GM12878 (cell line): ENCODE results near the gene ALG12. TPM values are rescaled to one million over a fixed set of nuclear protein-coding genes. Genes with fewer than 3 reads are reported as not detected.

Experiments
- BCLAF1 ChIP-seq: fragments of 450-650 bp; IDR thresholded peaks from 2 replicates; pipeline ENCODE4 v1.6.1; 2017; ENCODE audit warnings: antibody characterized with exemption, mild to moderate bottlenecking, moderate library complexity
- CEBPZ ChIP-seq: fragments of 150-350 bp; IDR thresholded peaks from 2 replicates; pipeline ENCODE4 v1.6.1; 2016; ENCODE audit warnings: low read depth, low read length
- EZH2 ChIP-seq: IDR thresholded peaks from 2 replicates; pipeline ENCODE4 v1.6.1; 2012; ENCODE audit warnings: low read depth, mild to moderate bottlenecking, control low read depth, inconsistent platforms, low read length, borderline replicate concordance; ENCODE audit not compliant: control insufficient read depth
- HDAC6 ChIP-seq: fragments of 200-600 bp; sonication (generic); IDR thresholded peaks from one replicate; pipeline ENCODE4 v1.8.0; 2017; ENCODE audit warnings: antibody characterized with exemption; ENCODE audit not compliant: unreplicated experiment
- HDGF ChIP-seq: fragments of 450-650 bp; IDR thresholded peaks from 2 replicates; pipeline ENCODE4 v1.6.1; 2016; ENCODE audit warnings: antibody characterized with exemption
- HSF1 ChIP-seq: fragments of 150-350 bp; IDR thresholded peaks from 2 replicates; pipeline ENCODE4 v1.6.1; 2014; ENCODE audit warnings: mild to moderate bottlenecking, low read depth, low read length
- IRF4 ChIP-seq: IDR thresholded peaks from 2 replicates; pipeline ENCODE4 v1.6.1; 2011; ENCODE audit warnings: low read depth, low read length
- MTA2 ChIP-seq: fragments of 450-650 bp; IDR thresholded peaks from 2 replicates; pipeline ENCODE4 v1.6.1; 2016; ENCODE audit warnings: low read depth, mild to moderate bottlenecking, moderate library complexity
- NR2C2 ChIP-seq: IDR thresholded peaks from 2 replicates; pipeline ENCODE4 v1.6.1; 2011; ENCODE audit warnings: borderline replicate concordance, low read depth; ENCODE audit not compliant: control insufficient read depth, insufficient read length
- PAX5 ChIP-seq: IDR thresholded peaks from 2 replicates; pipeline ENCODE4 v1.6.1; 2011; ENCODE audit warnings: low read depth, low read length, borderline replicate concordance
- PML ChIP-seq: IDR thresholded peaks from 2 replicates; pipeline ENCODE4 v1.6.1; 2012; ENCODE audit warnings: low read length, inconsistent platforms
- POLR2A ChIP-seq: IDR thresholded peaks from 2 replicates; pipeline ENCODE4 v1.6.1; 2011; ENCODE audit warnings: low read depth, mild to moderate bottlenecking, low read length
- POLR2AphosphoS5 ChIP-seq: IDR thresholded peaks from 2 replicates; pipeline ENCODE4 v1.6.1; 2011; ENCODE audit warnings: mild to moderate bottlenecking, low read length, inconsistent platforms
- RUNX3 ChIP-seq: IDR thresholded peaks from 2 replicates; pipeline ENCODE4 v1.6.1; 2012; ENCODE audit warnings: low read length, inconsistent platforms
- SREBF1 ChIP-seq: IDR thresholded peaks from 2 replicates; pipeline ENCODE4 v1.6.1; 2012; ENCODE audit warnings: mild to moderate bottlenecking, low read length
- ZNF217 ChIP-seq: fragments of 450-650 bp; IDR thresholded peaks from 2 replicates; pipeline ENCODE4 v1.6.1; 2017; ENCODE audit warnings: antibody characterized with exemption, mild to moderate bottlenecking
- ZNF592 ChIP-seq: fragments of 450-650 bp; IDR thresholded peaks from 2 replicates; pipeline ENCODE4 v1.6.1; 2017; ENCODE audit warnings: mild to moderate bottlenecking, moderate library complexity
- polyA plus RNA-seq, 11 experiments: library from polyadenylated mRNA; depleted of rRNA in 4 of 11; unstranded in 6 of 11; stranded (reverse) in 5 of 11; fragments of >200 nt; fragmentation: Nextera tagmentation in 4 of 11; fragmentation: Illumina TruSeq in 1 of 11; extraction: Ambion mirVana in 4 of 11; extraction: Trizol in 1 of 11; gene quantifications; 1 replicate in 1 of 11; 2 replicates in 10 of 11; pipeline versions ENCODE4 v1.2.1 to v1.2.3, GENCODE V29; 2011 to 2016; ENCODE audit warnings: inconsistent platforms in 2 of 11, missing spikeins in 2 of 11, low read depth in 1 of 11
- total RNA-seq, 4 experiments: library from RNA; depleted of rRNA in 3 of 4; stranded (reverse); fragments of >200 nt in 3 of 4; fragmentation: Illumina TruSeq in 1 of 4; extraction: Trizol in 1 of 4; gene quantifications; 2 replicates each; pipeline versions ENCODE4 v1.2.1 to v1.2.3, GENCODE V29; 2013 to 2021

Gene ALG12
- total and polyA plus RNA-seq, 10 of the 15 experiments (the other 5 are each of a cell fraction or from before 2014, with no cell fraction given): 0.22 to 23.4 (median 6.6) TPM

GRCh38 chr22:49936018-49936972 is 18.1 kb upstream of the ALG12 start (continued):
- TF ChIP-seq ZNF592 (peak; percentile 65; the same call in 1 of the 2 replicates), PAX5 (peak; percentile 77; the same call in 1 of the 2 replicates), POLR2A (peak; percentile 68), CEBPZ (no peak), MTA2 (peak; percentile 42; the same call in 1 of the 2 replicates), ZNF217 (0 out of 2 replicates have a peak, but pooled peaks have one; percentile 32), NR2C2 (no peak), BCLAF1 (no peak), EZH2 (no peak), IRF4 (no peak), SREBF1 (no peak), HSF1 (no peak), POLR2AphosphoS5 (no peak), PML (no peak), HDGF (no peak), HDAC6 (no peak), RUNX3 (peak; percentile 73)
